ENCODE data around the gene MATR3. TPM values are rescaled to one million over a fixed set of nuclear protein-coding genes. Genes with fewer than 3 reads are reported as not detected.
A peak's percentile ranks its signal among the peaks of the same experiment; 100 is the strongest.
"Not testable (repeated sequence)": the region's sequence is repeated elsewhere in the genome, so short reads cannot be mapped to it uniquely, and the experiment has no call there.

Gene MATR3
- polyA plus RNA-seq, 5 donors: 464 to 725 (median 623) TPM

DNA sequence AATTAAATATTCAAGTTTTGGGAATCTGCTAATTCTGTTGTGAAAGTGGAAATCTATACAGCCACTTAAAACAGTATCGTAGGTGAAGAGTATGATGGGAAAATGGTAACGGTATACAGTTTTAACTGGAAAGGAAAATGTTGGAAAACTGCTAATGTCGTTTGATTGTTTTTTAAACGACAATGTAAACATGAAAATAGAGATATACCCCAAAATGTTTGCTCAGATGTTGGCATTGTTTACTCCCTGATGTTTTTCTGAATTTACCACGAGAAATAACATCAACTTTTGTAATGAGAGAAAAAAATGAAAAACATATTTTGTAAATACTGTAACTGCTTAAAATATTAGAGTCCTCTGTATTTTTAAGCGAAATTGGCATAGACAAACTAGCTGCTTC lies 2.7 kb downstream of the MATR3 start:
- DNase-seq: no peak

DNA sequence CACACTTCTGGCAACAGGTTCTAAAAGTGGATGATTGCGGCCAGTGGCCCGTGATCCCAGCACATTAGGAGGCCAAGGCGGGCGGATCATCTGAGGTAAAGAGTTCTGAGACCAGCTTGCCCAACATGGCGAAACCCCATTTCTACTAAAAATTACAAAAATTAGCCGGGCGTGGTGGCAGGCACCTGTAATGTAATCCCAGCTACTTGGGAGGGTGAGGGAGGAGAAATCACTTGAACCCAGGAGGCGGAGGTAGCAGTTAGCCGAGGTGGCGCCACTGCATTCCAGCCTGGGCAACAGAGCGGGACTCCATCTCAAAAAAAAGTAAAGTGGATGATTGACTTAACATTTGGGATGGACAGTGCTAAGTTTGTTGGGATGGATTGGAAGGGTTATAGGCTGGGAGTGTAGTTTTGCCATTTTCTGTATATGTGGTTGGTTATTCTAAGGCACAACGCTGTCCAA lies 3.4 kb downstream of the MATR3 start:
- DNase-seq: no peak

DNA sequence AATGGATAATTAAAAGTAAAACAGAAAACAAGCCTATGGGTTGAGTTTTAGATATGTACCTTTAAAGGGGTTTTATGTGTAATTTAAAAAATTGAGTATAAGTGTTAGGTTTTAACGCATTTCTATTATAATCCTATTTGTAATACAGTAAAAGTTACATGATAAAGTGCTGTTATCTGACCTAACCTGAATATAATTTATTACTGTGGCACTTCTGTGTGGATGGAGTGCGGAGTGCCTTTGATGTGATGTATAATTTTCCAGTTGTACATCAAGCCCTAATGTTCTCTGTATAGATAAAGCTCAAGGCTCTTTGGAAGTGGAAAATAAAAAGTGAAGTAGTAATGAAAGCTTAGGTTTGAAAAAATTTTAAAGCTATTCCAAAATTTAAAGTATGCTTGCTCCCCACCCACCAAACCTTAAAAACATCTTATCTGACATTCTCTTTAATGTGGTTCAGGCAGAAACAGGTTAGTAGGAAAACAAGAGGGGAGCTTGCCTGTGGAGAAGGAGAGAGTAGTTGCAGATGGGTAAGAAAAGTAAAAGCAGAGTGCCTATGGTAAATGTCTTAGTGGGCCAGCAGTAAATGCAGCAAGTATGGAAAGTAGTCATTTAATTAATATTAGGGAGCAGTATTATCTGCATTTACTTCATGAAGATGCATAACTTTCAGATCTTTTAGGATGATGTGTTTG lies 4.0 kb downstream of the MATR3 start:
- DNase-seq: no peak

DNA sequence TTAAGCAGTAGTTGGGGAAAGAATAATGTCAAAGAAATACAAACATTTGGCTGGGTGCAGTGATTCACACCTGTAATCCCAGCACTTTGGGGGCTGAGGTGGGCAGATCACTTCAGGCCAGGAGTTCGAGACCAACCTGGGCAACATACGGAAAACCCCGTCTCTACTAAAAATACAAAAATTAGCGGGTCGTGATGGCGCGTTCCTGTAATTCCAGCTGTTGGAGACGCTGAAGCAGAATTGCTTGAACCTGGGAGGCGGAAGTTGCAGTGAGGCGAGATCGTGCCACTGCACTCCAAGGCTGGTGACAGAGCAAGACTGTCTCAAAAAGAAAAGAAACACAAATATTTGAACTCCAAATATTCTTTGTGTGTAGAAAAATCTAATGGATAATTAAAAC lies 4.7 kb downstream of the MATR3 start:
- no peak for DNase-seq

DNA sequence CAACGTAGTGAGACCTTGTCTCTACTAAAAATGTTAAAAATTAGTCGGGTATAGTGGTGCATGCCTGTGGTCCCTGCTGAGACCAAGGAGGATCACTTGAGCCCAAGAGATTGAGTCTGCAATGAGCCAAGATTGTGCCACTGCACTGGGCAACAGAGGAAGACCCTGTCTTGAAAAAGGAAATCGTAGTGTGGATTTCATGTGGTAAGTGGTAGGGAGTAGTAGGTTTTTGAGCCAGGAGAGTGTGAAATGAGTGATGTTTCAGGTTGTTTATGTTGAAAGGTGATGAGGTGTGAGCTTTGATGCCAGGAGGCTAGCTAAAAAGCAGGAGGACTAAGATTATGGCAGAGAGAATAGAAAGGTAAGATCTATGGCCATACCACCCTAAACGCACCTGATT lies 5.9 kb downstream of the MATR3 start:
- no peak for DNase-seq

DNA sequence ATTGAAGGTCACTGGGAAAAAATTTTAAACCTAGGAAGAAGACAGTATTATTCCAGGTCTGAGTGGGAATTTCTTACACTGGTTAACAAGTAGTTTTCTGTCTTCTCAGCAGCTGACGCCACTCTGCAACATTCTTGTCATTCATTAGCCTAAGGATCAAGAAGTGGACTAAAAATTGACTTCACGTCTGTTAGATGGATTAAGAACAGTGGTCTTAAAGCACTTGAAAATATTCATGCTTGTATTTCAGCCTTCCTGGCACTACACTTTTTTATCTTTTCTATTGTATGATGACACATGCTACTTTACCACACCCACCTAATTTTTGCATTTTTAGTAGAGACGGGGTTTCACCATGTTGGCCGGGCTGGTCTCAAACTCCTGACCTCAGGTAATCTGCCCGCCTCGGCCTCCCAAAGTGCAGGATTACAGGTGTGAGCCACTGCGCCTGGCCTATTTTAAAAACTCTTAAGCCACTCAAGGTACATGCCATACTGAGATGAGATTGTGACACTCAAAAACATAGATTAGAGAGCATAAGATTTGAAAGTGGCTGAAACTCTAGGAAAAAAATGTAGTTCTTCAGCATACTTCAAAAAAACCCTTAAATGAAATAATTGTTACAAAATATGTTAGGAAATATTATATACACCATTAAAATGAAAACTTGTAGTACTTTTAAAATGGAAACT lies 8.4 kb downstream of the MATR3 start:
- DNase-seq: no peak

DNA sequence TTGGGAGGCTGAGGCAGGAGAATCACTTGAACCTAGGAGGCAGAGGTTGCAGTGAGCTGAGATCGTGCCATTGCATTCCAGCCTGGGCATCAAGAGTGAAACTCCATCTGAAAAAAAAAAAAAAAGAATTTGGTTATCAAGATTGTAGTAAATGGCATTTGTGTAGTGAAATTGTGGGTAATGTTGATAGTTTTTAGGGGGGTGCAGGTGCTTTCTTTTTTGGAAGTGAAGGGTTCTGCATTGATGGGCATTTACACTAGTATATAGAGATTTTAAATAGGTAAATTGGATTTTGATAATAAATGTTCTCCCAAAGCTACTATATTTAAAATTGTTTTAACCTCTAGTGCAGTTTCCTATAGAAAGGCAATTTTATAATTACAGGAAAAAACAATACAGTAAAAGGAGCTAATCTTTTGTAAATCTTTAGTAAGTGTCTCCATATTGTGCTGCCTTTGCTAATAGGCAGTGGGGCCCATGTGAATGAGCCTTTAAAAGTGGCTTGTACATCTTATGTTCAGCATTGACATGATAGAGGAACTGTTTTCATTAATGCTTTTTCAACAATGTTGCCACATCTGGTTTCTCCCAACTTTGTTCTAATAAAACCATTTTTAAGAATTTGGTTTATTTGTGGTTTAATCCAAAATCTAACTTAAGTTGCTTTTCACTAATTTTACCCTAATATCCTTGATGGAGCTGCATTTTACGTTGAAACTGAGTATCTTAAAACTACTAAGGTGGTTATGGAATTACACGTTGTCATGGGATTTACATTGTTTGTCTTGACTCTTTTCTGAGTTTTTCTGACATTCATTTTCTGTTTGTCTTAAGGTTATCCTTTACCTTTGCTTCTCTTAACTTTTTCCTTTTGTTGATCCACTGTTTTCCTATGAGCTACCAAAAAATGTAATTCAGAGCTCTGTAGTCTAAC lies 11.1 kb downstream of the MATR3 start:
- DNase-seq: no peak

DNA sequence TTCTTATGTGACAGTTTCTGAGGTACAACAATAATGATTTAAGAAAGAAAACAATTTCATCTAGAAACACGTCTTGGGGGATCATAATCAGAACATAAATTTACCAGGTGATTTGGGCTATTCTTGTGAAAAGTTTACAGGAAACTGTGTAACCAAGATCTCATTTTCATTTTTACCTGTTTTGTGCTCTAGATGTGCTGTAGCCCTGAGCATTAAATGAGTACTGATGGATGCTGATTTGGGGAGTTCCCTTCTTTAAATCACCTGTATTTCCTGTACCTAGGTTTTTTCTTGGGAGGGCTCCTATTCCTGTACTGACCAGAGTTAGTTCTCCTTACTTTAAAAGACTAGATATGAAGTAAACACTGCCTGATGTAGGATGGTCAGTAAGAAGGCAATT lies 12.7 kb downstream of the MATR3 start:
- DNase-seq: no peak

DNA sequence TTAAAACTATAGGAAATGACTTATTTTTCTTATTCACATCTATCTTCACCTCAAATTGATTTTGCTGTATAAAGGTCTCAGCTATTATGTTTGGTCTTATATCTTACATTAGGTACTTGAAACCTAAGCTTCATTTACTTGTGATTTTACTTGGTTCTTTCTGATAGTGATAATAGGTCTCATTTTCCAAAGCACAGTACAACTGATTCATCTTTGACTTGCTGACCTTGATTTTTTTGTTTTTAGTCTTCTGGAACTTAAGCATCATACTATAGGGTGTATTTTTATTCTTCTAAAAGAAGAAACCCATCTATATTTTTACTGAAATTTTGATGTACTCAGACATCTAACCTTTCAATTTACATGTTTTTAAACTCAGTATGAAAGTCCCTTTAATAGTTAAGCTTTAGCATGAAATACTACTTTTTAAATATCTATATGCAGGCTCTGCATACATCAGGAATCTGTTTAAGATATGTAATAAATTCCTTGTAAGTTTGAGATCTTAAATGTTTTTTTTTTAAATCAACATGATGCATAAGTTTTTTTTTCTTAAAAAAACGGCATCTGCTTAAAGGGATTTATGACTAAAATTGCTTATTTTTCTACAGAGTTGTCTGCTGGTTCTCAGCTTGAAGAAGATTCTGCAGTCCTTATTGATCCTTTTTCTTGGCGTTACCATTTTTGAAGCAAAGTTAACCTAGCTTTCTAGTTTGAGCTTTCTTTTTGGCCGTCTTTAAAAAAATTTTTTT lies 13.3 kb downstream of the MATR3 start:
- DNase-seq: no peak

DNA sequence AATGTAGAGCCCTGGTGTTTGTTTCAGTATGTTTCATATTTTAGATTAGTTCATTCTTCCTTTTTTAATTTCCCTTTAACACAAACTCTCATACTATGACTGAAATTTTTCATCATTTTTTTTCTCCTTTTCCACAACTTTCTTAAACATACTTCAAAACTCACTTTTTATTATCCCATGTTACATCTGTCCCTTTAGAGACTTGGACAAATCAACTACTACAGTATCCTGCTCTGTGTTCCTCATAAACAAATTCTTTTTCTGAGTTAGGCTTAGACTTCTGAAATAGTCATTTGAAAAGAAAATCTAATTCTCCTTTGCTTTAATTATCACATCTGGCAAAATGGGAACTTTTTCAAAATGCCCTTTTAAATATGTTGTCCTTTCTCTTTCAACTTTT lies 15.3 kb downstream of the MATR3 start:
- no peak for DNase-seq

DNA sequence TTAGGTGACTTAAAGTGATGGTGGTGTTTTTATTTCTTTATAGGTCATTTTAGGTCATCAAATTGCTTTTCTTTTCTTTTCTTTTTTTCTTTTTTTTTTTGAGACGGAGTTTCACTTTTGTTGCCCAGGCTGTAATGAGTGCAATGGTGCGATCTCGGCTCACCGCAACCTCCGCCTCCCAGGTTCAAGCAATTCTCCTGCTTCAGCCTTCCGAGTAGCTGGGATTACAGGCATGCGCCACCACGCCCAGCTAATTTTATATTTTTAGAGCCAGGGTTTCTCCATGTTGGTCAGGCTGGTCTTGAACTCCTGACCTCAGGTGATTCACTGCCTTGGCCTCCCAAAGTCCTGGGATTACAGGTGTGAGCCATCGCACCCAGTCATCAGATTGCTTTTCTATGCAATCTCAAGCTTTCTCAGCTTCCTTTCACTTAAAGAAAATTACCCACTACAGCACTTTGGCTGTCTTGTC lies 17.2 kb downstream of the MATR3 start:
- not testable (repeated sequence) for DNase-seq

DNA sequence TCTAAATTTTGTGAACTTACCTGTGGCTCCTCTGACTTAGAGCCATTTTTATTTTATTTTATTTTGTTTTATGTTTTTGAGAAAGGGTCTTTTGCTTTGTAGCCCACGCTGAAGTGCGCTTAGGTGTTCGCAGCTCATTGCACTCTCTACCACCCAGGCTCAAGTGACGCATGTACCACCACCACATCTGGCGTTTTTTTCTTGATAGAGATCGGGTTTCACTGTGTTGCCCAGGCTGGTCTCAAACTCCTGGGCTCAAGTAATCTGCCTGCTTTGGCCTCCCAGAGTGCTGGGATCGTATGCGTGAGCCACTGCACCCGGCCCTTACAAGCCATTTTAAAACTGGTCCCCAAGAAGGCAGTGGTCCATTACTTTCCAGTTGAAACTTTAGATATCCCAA lies 18.5 kb downstream of the MATR3 start:
- DNase-seq: no peak

DNA sequence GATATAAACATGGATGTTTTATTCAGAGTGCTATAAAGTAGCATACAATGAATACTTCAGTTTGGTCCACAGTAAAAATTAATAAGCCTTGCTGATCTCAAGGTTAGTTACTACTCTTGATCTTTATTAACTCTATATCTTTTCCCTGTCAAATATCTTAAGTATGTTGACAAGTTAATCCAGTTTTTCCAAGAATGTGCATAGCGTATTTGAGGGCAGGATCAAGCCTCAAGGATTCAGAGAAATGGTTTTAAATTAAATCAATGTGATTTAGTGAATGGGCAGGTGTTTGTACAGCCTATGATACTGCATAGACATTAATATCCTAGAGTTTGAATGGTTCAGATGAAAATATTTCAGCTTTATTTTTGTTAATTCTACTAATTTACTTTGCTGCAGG lies 20.7 kb downstream of the MATR3 start:
- no peak for DNase-seq

DNA sequence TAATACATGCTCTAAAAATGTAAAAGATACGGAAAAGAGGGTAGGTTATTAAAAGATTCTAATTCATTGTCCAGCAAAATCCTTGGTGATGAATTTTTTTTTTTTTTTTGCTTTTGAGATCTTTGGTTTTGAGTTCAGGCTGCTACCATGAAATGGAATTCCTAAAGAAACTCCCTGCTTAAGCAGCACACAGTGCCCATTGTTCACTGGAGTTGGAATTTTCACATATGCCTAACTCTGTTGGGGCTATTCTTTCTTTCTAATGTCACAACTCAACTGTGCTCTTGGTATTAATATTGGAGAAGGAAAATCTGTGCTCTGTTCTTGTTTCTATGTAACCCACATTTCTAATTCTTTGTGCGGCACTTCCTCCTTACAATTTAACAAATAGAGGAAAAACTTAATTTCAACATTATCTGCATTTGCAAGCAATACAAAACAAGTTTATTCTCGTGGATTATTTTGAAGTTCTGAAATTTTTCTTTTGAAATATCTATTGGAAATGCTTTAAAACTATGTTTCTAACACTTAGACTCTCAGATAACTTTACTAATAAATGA lies 21.6 kb downstream of the MATR3 start:
- DNase-seq: no peak

DNA sequence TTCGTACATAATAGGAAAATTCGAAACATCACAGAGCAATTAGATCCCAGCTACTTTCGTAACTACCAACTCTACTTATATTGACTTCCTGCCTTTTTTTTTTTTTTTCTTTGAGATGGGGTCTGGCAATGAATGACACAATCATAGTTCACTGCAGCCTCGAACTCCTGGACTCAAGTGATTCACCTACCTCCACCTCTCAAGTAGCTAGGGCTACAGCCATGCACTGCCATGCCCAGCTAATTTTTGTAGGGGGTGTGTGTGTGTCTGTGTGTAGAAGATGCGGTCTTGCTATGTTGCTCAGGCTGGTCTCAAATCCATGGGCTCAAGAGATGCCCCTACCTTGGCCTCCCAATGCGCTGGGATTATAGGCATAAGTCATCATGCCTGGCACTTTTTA lies 42.3 kb downstream of the MATR3 start:
- DNase-seq: no peak

DNA sequence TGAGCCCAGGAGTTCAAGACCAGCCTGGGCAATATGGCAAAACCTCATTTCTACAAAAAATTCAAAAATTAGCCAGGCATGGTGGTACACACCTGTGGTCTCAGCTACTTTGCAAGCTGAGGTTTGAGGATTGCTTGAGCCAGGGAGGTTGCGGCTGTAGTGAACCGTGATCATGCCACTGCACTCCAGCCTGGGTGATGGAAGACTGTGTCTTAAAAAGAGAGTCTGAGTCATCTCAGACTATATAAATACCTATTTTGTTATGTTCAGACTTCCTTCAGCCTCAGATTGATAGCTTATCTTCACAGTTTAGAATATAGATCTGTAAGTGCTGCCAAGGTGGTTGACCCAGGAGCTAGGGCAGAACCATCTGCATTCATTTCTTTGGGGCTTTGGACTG lies 46.5 kb downstream of the MATR3 start:
- no peak for DNase-seq

DNA sequence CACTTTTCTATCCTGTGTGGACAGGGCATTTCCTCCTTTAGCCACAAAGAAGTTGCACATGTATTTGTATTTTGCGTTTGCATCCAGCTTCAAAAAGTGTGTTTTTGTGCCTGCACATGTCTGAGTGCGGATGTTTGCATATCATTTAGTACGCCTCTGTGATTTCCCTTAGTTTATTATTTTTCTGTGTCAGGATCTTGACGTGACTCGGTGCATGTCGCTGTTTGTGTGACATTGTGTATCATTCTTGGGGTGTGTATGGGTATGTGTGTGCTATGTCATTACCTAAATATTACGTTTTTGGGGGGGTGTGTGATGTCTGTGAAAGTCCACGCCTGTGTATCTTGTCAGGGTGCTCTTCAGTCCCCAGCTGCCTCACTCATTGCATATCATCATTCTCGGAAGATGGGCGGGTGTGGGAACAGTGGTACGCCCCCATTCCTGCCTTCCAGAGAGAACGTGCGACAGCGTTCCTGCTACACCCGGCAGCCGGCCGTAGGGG lies 47.7 kb downstream of the MATR3 start:
- no peak for DNase-seq

DNA sequence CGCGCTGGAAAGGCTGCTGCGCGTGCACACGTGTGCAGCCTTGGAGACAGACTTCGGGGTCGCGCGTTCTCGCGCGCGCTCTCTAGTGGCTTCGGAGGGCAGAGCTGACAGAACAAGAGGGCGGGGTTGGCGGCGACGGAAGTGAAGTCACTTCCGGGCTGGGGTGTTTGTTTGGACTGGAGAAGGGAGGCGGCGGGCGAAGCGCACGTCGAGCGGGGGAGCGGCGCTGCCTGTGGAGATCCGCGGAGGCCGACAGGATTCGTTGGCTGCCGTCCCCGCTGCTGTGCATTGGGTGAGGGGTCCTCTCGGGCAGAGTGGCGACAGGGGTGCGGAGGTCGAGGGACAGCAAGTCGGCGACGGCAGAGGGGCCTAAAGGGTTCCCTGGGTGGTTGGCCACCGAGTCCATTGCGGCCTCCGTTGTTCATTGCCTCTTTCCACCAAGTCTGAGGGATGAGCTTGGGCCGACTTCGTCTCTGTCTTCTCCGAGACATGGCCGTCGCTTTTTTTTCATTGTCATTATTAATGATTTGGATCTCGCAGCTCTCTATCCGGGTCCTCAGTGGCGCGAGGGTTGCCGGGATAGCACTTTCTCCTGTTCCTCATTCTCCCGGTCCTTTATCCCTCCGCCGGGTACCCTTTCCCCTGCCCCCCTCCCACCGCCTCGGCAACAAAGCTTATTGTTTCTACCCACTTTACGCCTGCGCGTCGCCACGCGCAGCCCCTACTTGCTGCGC lies 48.3 kb downstream of the MATR3 start, which contains the start of gene PAIP2:
PAIP2 (plus strand) TSS at position 166 of the 734 bp plus-strand sequence. CDS start 21,931 bp downstream, outside the sequence.
- DNase-seq: peak; percentile 99

DNA sequence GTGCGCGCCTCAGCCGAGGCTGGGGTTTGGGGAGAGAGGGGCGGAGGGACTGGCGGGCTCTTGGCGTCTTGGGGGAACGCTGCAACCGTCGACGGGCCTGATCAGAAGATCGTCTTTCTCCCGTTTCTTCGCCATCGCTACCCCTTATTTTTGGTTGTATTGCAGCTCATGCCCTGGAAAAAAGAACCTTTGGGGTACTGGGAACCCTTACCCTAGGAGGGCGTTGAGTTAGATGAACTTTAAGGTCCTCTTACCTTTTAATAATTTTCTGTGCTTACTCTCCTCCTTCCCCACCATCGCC lies 48.8 kb downstream of the MATR3 start:
- no peak for DNase-seq

DNA sequence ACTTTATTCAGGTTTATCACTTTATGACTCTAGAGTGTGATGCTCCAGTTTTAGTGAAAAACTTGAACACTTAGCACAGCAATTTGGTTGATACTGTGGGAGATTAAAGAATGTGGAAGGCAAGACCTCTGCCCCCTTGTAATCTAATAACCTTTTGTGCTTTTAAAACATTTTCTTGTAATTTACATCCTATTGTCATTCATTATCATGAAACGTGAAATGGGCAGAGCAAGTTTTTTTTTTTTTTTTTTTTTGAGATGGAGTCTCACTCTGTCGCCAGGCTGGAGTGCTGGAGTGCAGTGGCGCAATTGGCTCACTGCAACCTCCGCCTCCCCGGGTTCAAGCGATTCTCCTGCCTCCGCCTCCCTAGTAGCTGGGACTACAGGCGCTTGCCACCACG lies 49.9 kb downstream of the MATR3 start:
- no peak for DNase-seq
